HG02852 (cell line): ENCODE measurements around the gene MAP4K4.
A peak's percentile ranks its signal among the peaks of the same experiment; 100 is the strongest.

Experiments used
- ATAC-seq: cut with Tn5 transposase; IDR thresholded peaks from one replicate; pipeline ENCODE4 v1.9.1; 2021; ENCODE audit warnings: mild to moderate bottlenecking, moderate library complexity; ENCODE audit not compliant: unreplicated experiment

MAP4K4 gene

DNA sequence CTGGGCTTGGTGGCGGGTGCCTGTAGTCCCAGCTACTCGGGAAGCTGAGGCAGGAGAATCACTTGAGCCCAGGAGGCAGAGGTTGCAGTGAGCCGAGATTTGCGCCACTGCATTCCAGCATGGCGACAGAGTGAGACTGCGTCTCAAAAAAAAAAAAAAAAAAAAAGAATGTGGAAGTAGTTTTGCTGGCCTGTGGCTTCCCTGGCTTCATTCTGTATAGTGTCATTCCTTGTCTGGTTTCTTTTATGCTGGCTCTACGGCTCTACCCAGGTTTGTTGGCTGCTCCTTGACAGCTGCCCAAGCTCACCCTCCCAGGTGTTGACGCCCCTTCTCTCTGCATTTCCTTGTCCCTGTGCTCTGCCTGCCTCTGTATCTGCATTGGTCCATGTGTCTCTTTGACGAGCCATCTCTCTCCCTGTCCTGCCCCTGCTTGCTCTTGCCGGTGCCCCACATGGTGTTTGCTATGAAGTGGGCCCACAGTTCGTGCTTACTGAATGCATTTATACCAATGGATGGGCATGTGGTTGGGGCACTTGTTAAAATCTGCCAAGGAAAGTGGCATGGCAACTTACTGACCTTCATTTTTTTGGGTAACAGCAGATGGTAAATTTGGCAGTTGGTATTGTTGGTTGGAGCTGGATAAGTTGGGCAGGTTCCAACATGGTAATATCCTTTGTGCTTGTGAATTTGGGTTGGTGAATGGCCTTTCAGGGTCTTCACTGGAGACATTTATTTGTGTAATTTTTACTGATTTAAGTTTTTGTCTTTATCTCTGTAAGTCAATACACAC, 113.9 kb downstream of the MAP4K4 start:
- no peak for ATAC-seq

DNA sequence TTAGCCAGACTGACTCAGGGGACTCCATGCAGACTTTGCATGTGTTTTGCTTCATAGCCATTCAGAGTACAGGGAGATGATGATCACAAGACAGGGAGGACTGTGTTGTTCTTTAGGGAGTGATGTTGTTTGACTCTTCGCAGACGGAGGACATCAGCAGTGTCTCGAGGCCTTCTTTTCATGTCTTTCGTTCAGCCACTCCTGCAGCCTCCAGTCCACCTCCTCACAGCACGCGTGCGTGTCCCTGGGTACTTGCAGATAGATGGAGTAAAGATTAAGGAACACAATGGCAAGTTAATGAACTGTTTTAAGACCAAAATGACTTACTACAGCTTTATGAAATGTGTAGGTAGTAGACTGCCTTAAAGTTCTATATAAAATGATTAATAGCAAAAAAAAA, 114.7 kb downstream of the MAP4K4 start:
- no peak for ATAC-seq

DNA sequence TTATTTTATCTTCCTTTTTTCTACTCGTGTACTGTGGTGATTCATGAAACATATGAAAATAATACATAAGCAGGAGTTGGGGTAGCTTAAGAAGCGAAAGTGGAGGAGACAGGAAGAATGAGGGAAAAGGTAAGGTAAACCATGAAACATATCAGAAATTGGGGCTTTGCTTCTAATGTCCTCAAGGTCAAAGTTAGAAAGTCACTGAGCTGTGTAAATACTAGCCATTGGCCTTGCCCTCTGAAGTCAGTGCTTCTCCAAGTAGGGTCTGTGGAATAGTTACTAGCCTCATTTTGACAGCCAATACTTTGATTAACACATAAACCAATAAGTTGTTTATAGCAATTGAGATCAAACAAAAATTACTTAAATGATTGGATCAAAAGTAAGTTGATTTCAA, 117.2 kb downstream of the MAP4K4 start:
- ATAC-seq, result no peak

- ATAC-seq, result no peak
These were observed 117.6 kb downstream of the MAP4K4 start for GRCh38 chr2:101815154-101815553.

GRCh38 chr2:101815739-101816391, 118.4 kb downstream of the MAP4K4 start:
- no peak for ATAC-seq

- no peak for ATAC-seq
These were observed 119.1 kb downstream of the MAP4K4 start for GRCh38 chr2:101816598-101816997.

DNA sequence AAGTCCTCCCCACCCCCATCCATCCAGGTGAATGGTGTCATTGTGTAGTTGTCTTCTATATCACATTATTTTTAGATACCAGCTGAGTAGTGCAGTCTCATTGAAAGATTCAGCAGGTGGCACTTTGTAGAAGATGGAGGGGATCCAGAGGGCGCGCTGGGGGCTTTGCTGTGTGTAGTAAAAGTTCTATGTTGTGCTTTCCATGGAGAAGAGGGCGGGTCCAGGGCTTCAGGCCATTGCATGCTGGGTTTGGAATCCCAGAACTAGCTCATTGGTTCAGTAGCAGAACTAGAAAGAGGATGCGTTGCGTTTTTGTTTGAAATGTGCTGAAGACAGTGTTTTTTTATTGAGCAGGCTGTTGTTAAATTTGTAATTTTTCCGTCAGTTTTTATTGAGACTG, 120.0 kb downstream of the MAP4K4 start:
- ATAC-seq, result no peak

GRCh38 chr2:101818531-101819451, 121.3 kb downstream of the MAP4K4 start:
- ATAC-seq, result no peak

DNA sequence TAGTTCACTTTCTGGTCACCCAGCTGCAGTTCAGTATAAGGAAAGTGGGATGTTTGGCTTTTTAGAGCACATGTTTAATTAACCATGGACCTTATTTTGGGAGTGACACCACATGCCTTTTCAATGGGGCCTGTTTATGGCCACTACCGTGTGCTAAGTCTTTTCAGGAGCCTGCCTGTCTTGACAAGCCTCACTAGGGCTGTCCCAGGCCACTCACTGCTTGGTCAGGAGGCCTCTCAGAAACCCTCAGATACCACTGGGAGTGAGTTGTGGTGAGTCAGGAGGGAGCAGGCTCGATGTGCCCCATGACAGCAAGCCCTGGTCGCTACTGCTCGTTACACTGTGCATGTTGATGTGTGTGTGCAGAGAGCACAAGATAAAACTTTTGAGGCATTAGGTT, 123.0 kb downstream of the MAP4K4 start:
- ATAC-seq, result no peak

DNA sequence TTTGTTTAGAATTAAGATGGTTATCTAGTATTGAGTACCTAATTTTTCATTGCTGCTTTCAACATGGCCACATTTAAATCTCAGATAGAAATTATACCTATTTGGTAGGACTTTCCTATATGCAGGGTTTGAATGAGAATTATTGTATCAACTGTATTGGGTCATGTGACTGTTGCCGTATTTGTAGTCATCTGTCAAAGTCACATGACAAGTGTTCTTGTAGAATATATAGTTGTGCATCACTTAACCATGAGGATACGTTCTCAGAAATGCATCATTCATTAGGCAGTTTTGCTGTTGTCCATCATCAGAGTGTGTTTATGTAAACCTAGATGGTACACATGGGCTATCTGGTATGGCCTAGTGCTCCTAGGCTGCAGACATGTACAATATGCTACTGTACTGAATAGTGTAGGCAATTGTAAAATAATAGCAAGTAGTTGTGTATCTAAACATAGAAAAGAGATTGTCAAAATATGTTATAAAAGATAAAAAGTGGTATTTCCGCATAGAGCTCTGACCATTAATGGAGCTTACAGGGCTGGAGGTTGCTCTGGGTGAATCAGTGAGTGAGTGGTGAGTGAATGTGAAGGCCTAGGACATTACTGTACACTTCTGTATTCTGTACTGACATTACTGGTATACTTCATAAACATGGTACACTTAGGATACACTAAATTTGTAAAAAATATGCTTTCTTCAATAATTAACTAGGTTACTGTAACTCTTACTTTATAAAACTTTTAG, 123.7 kb downstream of the MAP4K4 start:
- ATAC-seq, result no peak

- no peak for ATAC-seq
These were observed 124.4 kb downstream of the MAP4K4 start for GRCh38 chr2:101821828-101822458.

DNA sequence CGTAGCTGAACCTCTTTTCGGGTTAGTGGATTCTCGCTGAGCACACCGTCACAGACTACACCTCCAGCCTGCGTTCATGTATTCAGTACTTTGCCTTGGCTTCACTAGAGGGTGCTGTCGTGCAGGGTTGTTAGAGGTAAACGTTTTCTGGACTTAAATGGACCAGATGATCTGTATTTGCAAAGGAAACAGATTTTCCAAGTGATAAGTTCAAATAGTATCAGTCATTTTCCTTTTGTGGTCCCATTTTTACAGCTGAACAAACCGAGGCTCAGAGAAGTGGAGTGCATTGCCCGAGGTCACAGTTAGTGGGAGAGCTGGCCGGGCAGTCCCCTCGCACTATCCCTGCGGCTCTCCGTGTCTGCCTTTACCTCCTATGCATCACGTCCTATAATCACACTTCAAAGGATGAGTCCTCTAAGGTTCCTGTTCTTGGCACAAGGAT, 125.9 kb downstream of the MAP4K4 start:
- ATAC-seq, result peak; percentile 64

DNA sequence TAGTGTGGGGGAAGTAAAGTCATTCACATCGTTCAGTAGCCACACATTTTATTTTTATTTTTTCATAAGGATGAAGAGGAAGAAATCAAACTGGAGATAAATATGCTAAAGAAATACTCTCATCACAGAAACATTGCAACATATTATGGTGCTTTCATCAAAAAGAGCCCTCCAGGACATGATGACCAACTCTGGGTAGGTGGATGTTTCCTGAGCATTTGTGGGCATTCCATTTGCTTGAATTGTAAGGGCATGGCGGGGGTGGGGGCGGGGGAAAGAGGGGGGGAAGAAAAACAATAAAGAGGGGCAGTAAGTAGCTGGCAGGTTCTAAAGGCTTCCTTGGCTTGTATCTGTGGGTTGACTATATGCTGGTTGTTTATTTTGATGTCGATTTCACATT, 126.4 kb downstream of the MAP4K4 start:
- no peak for ATAC-seq

- no peak for ATAC-seq
These were observed 129.2 kb downstream of the MAP4K4 start for GRCh38 chr2:101826716-101827115.

- ATAC-seq, result no peak
These were observed 129.7 kb downstream of the MAP4K4 start for GRCh38 chr2:101827246-101827645.

DNA sequence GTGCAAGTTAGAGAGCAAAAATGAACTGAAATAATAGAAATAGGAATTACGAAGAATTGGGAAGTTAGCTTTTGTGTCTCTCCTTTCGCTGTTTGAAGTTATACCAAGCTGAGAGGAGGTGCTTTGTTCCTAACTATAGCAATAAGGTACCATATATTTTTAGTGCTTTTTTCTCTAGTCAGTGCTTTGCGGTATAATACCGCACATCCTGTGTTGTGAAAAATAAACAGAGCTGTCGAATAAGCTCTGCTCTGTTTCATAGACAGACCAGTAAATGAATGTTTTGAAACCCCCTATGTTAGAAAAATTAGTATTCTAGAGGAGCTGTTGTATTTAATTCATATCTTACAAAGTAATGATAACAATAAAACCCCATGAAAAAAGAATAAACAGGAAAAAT, 130.8 kb downstream of the MAP4K4 start:
- ATAC-seq, result no peak

DNA sequence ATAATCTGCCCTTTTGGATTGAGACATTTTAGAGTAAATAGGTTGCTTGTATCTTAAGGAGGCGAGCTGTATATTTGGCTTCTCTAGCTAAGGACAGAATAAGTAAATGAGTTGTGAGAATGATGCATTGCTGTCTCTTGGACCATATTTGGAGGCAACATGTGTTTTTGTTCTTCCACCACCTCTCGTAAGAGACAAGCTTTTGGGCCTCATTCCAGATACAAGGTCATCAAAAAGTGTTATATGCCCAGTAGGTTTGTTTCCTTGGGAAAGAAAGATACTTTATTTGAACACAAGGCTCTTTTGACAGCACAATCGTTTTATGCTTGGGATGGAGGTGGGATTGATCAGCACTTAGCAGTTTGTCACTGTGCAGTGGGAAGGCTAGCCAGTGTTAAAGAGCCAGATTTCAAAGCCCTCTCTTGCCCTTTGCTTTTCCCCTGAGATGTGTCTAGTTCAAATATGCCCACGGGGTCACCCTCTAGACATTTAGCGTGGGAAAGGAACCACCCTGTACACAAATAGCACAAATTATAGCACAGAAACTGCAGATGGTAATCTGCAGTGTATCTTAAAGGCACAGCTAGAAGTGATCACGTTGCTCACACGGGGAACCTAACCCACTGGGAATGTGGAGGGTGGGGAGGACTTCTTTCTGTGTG, 131.3 kb downstream of the MAP4K4 start:
- ATAC-seq, result no peak

- ATAC-seq, result no peak
These were observed 131.9 kb downstream of the MAP4K4 start for GRCh38 chr2:101829429-101829828.

GRCh38 chr2:101830146-101830545, 132.6 kb downstream of the MAP4K4 start:
- ATAC-seq, result peak; percentile 5

DNA sequence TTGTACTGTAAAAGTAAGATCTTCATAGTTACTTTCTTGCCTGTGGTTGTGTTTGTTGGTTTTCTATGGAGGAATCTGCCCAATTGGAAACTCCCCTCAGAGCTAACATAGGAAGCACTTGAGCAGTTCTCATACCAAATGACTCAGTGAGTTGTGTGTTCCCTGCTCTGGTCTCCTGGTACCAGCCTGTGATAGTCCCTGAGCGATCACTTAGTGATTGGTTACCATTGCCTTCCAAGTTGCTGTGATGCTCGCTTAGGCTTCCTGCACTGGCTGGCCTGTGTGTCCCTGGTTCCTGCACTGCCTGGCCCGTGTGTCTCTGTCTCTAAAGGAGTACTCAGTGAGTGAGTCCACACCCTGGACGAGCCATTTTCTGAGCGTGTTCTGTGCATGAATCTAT, 133.0 kb downstream of the MAP4K4 start:
- ATAC-seq, result peak; percentile 55
